Duodenal mucosa (tissue), 2 donors: ENCODE measurements around the gene IFNA5.

Experiments
- H3K27ac ChIP-seq: one replicate; pipeline ENCODE4 v1.7.0; 2013; ENCODE audit warnings: low read depth, low read length
- H3K27me3 ChIP-seq, 2 donors: one replicate each; pipeline ENCODE4 v1.7.0; 2013; ENCODE audit warnings: low read length in 2 of 2, control low read depth in 1 of 2; ENCODE audit not compliant: insufficient read depth in 2 of 2, control insufficient read depth in 1 of 2
- H3K36me3 ChIP-seq, 2 donors: one replicate each; pipeline ENCODE4 v1.7.0; 2013; ENCODE audit warnings: low read length in 2 of 2, control low read depth in 1 of 2; ENCODE audit not compliant: insufficient read depth in 2 of 2, control insufficient read depth in 1 of 2
- H3K4me1 ChIP-seq, 2 donors: one replicate each; pipeline ENCODE4 v1.7.0; 2013; ENCODE audit warnings: low read length in 2 of 2, control low read depth in 1 of 2; ENCODE audit not compliant: insufficient read depth in 2 of 2, control insufficient read depth in 1 of 2
- H3K4me3 ChIP-seq, 2 donors: one replicate each; pipeline ENCODE4 v1.7.0; 2013; ENCODE audit warnings: low read length in 2 of 2, low read depth in 1 of 2
- H3K9ac ChIP-seq, 2 donors: one replicate each; pipeline ENCODE4 v1.7.0; 2013; ENCODE audit warnings: low read length in 2 of 2, low read depth in 1 of 2
- H3K9me3 ChIP-seq, 2 donors: one replicate each; pipeline ENCODE4 v1.7.0; 2013; ENCODE audit warnings: low read length in 2 of 2, control low read depth in 1 of 2; ENCODE audit not compliant: control insufficient read depth in 1 of 2

IFNA5 gene

DNA sequence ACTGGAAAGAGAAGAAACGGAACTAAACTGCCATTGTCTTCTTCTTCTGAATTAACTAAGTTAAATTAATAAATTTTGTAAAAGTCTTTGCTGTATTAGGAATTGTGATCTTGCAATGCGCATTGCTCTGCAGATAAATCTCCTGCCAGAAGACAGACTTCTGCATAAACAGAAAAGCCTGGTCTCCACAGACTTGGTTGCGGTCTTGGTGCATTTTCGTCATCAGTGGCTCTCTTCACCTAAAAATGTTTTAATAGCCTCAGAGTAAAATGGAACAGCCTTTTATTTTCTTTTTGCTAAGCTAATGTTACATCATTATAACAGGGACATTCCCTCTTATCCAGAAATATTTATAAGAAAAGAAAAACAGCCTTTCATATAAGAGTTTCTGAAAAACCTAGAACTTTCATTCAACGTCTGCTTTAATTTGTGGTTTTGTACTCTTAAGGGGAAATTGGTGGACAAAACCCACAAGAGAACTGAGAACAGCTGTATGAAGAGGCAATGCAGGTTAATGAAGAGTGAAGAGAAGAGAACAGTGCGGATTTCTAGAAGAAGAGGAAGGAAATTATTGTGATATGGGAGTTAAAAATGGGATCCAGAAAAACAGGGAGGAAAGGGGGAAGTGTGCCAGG, 10.1 kb downstream of the IFNA5 start:
- Histone ChIP-seq H3K9ac (no peak overlapping the region), H3K27ac (no peak overlapping the region), H3K36me3 (no peaks in the 10 kb centered on the region), H3K4me1 (peaks cover 0 to 7% of the 10 kb centered on the region in 2 donors), H3K4me3 (no peak overlapping the region), H3K9me3 (no peaks in the 10 kb centered on the region), H3K27me3 (no peaks in the 10 kb centered on the region)

DNA sequence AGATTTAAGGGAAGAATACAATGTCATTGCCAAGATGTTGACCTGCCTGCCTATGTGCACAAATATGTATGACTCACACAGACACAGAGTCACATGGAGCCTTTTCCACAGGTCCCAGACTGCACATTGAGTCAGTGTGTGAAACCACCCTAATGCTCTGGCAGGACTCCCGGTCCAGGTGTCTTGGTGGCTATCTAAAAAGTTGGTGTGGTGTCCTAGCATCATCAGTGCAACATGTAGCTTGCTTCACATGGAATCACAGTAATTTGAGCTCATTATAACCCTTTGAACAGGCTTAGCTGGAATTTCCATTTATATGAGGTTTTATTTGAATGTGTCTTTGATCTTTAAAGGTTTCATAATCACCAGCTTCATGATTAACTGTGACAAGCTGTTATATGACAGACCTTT, 10.7 kb downstream of the IFNA5 start:
- no peaks in the 10 kb centered on the region for H3K36me3 ChIP-seq
- no peak overlapping the region for H3K27ac ChIP-seq

DNA sequence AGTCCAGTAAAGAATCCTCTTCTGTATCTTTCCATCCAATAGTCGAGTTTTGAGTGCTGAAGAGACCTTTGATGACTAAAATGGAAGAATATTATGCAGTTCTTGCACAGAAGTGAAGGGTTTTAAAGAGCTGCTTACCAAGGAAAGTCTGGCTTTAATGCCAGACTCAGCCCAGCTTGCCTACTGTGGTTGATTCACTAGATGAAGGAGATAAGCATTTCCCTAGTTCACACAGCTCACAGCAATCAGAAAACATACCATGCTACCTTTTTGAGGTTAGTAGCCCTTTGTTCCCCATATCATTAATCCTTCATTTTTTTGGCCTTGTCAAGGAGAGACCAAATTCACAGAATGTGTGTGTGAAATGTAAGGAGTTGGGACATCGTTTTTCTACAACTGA, 15.3 kb downstream of the IFNA5 start:
- Histone ChIP-seq H3K4me1 (peaks cover 0 to 7% of the 10 kb centered on the region in 2 donors), H3K36me3 (no peaks in the 10 kb centered on the region), H3K9ac (no peak overlapping the region), H3K27ac (no peak overlapping the region), H3K27me3 (no peaks in the 10 kb centered on the region), H3K4me3 (no peak overlapping the region), H3K9me3 (no peaks in the 10 kb centered on the region)

More for the DNA sequence above, 10.7 kb downstream of the IFNA5 start:
- H3K9me3 ChIP-seq = no peaks in the 10 kb centered on the region
- H3K4me1 ChIP-seq = peaks cover 0 to 7% of the 10 kb centered on the region in 2 donors
- H3K4me3 ChIP-seq = no peak overlapping the region
- no peaks in the 10 kb centered on the region for H3K27me3 ChIP-seq
- H3K9ac ChIP-seq = no peak overlapping the region

DNA sequence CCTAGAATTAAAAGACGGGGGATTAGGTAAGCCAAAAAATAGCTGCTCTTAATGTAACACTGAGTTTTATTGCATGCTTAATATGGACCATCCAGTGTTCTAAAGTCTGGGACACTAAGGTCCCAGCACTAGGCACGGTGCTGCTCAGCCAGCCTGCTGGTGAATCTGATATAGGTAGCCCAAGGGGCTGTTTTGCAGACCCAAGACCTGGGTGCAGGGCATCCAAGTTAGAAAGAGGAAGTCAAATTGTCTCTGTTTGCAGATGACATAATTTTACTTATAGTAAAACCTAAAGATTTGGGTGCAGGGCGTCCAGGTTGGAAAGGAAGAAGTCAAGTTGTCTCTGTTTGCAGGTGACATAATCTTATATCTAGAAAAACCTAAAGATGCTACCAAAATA, 17.8 kb downstream of the IFNA5 start:
- Histone ChIP-seq H3K9me3 (no peaks in the 10 kb centered on the region), H3K4me3 (no peak overlapping the region), H3K4me1 (no peaks in the 10 kb centered on the region), H3K9ac (no peak overlapping the region), H3K27ac (no peak overlapping the region), H3K36me3 (no peaks in the 10 kb centered on the region), H3K27me3 (no peaks in the 10 kb centered on the region)

DNA sequence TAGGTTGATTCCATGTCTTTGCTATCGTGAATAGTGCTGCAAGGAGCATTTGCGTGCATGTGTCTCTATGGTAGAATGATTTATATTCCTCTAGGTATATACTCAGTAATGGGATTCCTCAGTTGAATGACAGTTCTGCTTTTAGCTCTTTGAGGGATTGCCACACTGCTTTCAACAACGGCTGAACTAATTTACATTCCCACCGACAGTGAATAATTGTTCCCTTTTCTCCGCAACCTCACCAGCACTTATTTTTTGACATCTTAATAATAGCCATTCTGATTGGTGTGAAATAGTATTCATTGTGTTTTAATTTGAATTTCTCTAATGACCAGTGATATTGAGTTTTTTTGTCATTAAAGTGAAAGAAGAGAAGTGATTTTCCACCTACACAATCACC, 18.5 kb downstream of the IFNA5 start:
- Histone ChIP-seq H3K27me3 (no peaks in the 10 kb centered on the region), H3K4me3 (no peak overlapping the region), H3K27ac (no peak overlapping the region), H3K36me3 (no peaks in the 10 kb centered on the region), H3K9me3 (no peaks in the 10 kb centered on the region), H3K9ac (no peak overlapping the region), H3K4me1 (no peaks in the 10 kb centered on the region)

DNA sequence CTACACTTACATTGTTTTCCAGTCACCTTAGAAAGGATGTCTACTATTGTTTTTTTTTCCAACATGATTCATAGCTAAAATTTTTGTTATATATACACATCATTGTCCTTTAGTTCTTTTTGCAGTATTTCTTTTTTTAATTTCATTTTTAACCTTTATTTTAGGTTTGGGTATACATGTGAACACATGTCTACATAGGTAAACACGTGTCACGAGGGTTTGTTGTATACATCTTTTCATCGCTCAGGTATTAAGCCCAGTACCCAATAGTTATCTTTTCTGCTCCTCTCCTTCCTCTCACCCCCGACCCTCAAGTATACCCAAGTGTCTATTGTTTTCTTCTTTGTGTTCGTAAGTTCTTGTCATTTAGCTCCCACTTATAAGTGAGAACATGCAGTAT, 19.0 kb downstream of the IFNA5 start:
- Histone ChIP-seq H3K9ac (no peak overlapping the region), H3K27me3 (no peaks in the 10 kb centered on the region), H3K4me1 (no peaks in the 10 kb centered on the region), H3K9me3 (no peaks in the 10 kb centered on the region), H3K36me3 (no peaks in the 10 kb centered on the region), H3K4me3 (no peak overlapping the region), H3K27ac (no peak overlapping the region)

DNA sequence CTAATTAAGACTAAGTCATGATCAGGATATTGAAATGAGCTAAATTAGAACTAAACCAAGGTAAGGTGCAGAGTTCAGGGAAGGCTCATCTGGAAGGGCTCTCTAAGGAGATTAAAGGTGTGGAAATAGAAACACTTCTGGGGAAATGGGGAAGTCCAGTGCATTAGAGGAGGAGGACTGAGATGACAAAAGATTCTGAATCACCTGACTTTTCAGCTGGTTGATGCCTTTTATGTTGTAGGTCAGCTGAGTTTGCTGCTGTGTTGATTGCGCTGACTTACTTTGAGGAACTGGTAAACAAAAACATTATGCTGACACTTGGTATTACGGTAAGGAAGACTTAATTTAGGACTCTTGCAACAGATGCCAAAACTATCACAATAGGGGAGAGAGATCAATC, 23.8 kb downstream of the IFNA5 start:
- H3K4me3 ChIP-seq = no peak overlapping the region
- no peak overlapping the region for H3K27ac ChIP-seq
- H3K36me3 ChIP-seq = no peaks in the 10 kb centered on the region
- peaks cover 0 to 4% of the 10 kb centered on the region in 2 donors for H3K27me3 ChIP-seq
- H3K9ac ChIP-seq = no peak overlapping the region
- H3K9me3 ChIP-seq = no peaks in the 10 kb centered on the region
- no peaks in the 10 kb centered on the region for H3K4me1 ChIP-seq

DNA sequence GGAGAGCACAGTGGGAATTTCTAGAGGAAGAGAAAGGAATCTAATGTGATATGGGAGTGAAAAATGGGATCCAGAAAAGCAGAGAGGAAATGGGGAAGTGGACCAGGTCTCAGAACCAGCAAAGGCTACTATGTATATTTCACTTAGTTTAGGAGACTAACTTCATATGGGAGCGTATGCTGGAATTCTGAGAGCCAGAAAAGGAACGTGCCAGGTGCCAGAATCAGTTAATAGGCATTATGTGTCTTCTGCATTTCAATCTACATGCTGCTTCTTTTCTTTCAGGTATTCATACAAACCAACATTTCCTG, 36.8 kb downstream of the IFNA5 start:
- no peak overlapping the region for H3K4me3 ChIP-seq
- H3K27ac ChIP-seq = no peak overlapping the region
- no peaks in the 10 kb centered on the region for H3K36me3 ChIP-seq
- no peak overlapping the region for H3K9ac ChIP-seq
- H3K27me3 ChIP-seq = peaks cover 0 to 4% of the 10 kb centered on the region in 2 donors
- H3K9me3 ChIP-seq = no peaks in the 10 kb centered on the region
- H3K4me1 ChIP-seq = no peaks in the 10 kb centered on the region

DNA sequence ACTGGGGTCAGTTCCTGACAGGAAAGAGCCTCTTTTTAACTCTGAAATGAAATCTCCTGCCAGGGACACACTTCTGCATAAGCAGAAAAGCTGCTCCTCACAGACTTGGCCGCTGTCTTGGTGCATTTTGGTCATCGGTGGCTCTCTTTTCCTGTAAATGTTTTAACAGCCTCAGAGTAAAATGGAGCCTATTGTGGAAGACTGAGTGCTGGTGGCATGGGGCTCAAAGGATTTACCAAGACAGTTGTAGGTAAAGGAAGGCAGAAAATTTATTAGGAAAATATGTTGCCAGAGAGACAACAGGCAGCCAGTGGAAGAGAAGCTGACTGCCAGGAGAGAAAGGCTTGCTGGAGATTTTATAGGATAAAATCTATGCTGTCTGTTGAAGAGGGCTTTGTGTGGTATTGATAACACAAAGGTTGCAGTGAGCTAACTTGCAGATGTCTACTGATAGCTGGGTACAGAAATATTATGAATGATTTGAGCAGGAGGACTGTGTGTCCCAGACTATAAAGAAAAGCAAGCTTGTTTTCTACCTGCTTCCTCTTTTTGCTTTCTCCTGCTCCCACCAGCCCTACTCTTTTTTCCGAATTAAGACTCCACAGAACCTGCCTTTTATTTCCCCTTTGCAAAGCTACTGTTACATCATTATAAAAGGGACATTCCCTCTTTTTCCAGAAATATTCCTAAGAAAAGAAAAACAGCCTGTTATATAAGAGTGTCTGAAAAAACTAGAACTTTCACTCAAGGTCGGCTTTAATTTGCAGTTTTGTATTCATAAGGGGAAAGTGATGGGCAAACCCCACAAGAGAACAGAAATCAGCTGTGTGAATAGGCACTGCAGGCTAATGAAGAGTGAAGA, 37.4 kb downstream of the IFNA5 start:
- Histone ChIP-seq H3K36me3 (no peaks in the 10 kb centered on the region), H3K9ac (no peak overlapping the region), H3K9me3 (no peaks in the 10 kb centered on the region)

DNA sequence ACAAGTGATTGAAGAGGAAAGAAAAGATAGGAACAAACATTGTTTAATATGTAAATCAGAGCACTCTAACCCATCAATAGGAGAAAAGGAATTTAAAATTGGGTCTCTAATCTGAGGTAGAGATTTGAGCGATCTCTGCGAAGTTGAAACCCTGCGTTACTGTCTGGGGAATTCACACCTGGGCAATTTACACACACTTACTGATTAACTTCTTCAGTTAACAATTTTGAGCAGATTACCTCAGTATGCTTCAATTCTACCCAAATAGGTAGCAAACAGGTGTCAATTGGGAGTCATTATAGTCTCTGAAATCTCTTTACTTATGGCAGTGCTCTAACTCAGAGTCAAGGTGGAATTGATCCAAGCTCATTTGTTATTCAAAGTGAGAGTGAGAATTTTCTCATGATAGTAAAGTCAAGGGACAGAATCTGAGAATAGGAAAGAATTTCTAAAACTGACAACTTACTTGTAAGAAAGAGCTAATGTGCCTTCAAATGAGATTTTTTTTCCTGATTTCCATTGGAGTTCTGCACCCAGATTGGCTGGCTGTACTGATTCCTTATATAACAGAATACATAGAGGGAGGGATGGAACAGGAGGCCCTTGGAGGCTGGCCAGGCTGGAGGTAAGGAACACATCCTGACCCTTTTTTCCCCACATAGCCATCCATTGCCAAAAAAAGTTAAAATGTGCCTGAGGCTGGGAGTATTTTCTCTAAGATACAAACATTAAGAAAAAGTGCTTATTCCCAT, 38.2 kb downstream of the IFNA5 start:
- H3K27ac ChIP-seq = no peak overlapping the region
- peaks cover 0 to 4% of the 10 kb centered on the region in 2 donors for H3K27me3 ChIP-seq
- no peak overlapping the region for H3K4me3 ChIP-seq
- no peak overlapping the region for H3K9ac ChIP-seq
- no peaks in the 10 kb centered on the region for H3K4me1 ChIP-seq
- H3K9me3 ChIP-seq = no peaks in the 10 kb centered on the region
- H3K36me3 ChIP-seq = no peaks in the 10 kb centered on the region

More for the DNA sequence above, 37.4 kb downstream of the IFNA5 start:
- H3K27ac ChIP-seq = no peak overlapping the region
- no peak overlapping the region for H3K4me3 ChIP-seq
- peaks cover 0 to 4% of the 10 kb centered on the region in 2 donors for H3K27me3 ChIP-seq
- no peaks in the 10 kb centered on the region for H3K4me1 ChIP-seq
